Erythroblast (primary cell): ENCODE data around the gene CACNA1C.

ENCODE experiments used
- GATA1 ChIP-seq: IDR thresholded peaks from 2 replicates; pipeline ENCODE4 v1.6.1; 2011; ENCODE audit warnings: low read depth, mild to moderate bottlenecking, control low read depth, low read length, moderate library complexity
- POLR2A ChIP-seq: IDR thresholded peaks from 2 replicates; pipeline ENCODE4 v1.6.1; 2011; ENCODE audit warnings: mild to moderate bottlenecking, low read length

DNA sequence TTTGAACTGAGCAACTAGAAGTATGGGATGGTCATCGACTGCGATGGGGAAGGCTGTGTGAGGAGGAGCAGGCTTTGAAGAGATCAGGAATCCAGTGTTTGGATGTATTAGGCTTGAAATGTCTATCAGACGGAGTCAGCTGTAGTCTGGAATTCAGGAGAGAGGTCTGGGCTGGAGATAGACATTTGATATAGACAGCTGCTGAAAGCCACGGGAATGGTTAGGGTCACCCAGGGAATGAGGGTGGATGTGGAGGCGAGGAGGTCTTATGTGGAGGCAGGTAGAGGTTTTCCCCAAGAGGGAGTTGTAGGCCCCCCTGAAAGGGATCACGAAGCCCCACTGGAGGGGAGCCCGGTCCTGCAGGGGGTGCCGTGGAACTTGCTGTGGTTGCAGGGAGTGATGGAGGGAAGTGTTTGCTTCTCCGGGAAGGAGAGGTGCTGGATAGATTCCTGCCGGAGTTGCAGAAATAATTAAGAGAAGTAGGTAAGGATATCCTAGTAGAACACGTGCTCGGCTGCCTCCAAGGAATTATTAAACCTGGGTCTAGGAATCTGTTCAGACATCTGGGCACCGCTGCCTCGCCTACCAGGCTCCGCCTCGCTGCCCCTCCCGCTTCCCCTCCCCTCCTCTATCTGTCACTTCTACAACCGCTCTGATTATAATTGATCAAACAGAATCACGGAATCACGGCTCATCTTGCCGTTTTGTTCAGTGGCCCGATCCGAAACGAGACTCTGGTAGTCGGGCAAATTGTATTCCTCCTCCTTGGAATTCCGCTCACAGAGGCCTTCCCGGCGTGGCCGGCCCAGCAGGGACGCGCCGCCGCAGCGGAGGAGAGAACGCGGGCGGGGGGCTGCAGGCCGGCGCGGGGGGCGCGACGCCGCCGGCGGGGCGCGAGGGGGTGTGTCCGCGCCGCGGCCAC is 826 bp upstream of the CACNA1C start:
- TF ChIP-seq POLR2A (no peak), GATA1 (no peak)
